Fibroblast of peridontal ligament (primary cell): ENCODE measurements around the gene GMDS.

Experiments
- DNase-seq: peaks from one replicate; pipeline ENCODE4 v3.0.0-alpha.2; 2010; ENCODE audit errors: extremely low read depth

The GMDS gene

GRCh38 chr6:1604158-1605003, 641.0 kb downstream of the GMDS start:
- DNase-seq, result peak; percentile 35

DNA sequence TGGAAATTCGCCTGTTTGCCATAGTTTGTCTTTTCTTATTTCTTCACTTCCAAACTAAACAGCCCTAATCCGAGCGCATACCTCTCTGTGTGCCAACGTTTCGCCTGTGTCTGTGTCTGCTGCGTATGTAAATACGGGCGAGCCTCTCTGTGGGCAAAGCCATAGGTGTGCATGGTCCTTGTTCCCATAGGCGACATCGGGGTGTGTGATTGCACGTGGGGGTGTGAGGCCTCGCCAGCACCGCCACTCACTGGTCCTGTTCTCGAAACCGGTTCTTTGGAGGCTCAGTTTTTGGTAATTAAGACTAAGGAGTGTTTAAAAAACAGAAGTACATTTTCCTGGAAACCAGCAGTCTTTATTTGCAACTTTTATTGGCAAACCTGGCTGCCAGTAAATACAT, 641.7 kb downstream of the GMDS start:
- no peak for DNase-seq

GRCh38 chr6:1602049-1602713, 643.2 kb downstream of the GMDS start:
- no peak for DNase-seq

DNA sequence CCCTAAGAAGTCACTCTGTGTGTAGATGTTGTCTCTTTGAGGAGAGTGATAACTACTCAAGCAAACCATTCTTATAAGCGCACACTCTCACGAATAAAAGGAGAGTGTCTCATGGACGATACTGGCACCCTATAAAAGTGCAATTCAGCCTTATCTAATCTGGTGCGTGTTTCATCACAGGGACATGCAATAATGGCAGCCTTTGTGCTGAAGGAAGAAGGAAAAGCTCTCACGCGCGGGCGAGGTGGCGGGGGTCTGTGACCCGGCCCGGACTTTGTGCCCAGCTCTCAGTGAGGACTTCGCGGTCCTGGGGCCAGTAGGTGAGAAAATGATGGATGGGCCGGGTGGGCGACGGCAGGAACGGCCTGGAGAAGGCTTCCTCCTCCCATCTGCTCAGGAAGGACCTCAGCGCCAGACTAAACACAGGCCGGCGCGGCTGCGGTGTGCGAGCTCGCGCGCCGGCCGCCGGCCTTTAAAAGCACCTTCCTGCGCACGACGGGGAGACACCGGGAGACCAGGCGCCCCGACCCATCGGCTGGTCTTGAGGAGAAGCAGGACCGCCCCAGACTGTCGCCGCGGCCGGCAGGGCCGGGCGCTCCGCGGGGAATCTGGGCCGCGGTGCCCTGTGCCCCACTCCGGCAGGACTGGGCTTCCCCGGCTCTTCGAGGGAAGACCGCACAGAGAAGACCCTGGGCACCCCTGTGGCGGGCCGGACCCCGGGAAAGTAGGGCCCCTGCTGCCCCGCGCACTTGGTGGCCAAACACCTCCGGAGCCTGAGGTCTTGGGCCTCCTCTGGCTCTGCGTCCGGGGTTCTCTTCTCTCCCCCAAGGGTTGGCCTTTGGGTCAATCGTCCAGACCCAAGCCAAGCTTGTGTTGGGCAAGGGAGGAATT, 644.0 kb downstream of the GMDS start:
- DNase-seq, result no peak

GRCh38 chr6:1600764-1601157, 644.6 kb downstream of the GMDS start:
- no peak for DNase-seq

DNA sequence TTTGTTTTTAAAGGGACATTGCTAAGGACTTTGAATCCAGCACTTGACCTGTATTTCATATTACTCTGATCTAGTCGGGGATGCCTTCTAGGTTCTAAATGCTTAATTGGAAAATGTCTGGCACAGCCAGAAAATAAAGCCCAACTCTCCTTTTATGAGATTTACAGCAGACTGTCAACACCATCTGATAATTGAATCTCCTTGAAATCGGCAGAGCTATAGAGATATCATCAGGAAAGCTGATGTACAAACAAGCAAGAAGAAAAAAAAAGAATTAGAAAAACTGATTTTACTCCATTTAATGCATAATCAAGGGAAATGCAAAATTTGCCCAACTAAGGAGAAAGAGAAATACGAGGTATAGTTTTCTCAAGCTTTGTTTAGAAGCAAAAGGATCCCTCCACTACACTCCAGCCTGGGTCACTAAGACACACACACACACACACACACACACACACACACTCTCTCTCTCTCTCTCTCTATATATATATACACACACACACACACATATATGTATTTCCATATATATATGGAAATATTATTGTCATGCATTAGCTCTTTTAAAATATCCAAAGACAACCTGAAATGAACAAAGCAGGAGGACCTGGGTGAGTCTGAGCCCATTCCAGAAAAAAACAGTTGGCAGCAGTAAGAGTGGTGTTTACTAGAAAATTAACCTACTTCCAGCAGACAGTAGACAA, 645.2 kb downstream of the GMDS start:
- no peak for DNase-seq

- no peak for DNase-seq
Observed at GRCh38 chr6:1599469-1599868, 645.9 kb downstream of the GMDS start.

- DNase-seq, result no peak
Observed at GRCh38 chr6:1598886-1599285, 646.5 kb downstream of the GMDS start.

- DNase-seq, result no peak
Observed at GRCh38 chr6:1598433-1598832, 647.0 kb downstream of the GMDS start.

- peak; percentile 83 for DNase-seq
Observed at GRCh38 chr6:1597924-1598323, 647.5 kb downstream of the GMDS start.

- no peak for DNase-seq
Observed at GRCh38 chr6:1597121-1597744, 648.2 kb downstream of the GMDS start.

- DNase-seq, result peak; percentile 52
Observed at GRCh38 chr6:1596088-1596852, 649.1 kb downstream of the GMDS start.

GRCh38 chr6:1595271-1596087, 649.9 kb downstream of the GMDS start:
- no peak for DNase-seq

DNA sequence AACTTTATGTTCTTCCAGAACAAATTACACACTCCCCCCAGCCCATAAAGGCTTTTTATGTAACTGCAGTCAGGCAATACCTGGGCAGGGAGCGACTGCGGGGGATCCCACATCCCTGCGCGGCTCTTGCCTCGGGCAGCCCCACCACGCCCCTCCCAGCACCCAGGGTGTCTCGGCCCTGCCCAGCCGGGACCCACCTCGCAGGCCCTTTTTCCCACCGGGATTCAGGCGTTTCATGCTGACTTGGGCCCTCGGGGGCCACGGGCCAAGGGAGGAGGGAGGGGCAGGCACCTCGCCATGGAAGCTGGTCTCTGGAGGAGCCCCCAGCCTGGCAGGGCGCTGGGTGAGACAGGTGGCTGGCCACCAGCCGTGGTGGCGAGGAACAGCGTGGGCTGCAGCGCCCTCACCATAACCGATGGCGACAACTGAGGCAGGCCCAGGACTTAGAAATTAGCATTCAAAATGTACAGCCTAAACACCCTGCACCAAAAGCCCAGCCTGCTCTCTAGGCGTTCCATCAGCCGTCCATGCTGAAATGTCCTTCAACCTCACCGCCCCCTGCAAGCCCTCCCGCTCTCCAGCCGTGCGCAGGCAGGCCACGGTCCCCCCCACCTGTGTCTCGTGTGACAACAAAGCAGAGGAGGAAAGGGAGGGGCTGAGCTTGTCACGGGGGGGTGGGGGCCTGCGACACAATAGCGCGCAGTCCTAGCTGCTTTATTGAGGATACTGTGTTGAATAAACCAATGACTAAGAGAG, 650.8 kb downstream of the GMDS start:
- DNase-seq, result no peak

DNA sequence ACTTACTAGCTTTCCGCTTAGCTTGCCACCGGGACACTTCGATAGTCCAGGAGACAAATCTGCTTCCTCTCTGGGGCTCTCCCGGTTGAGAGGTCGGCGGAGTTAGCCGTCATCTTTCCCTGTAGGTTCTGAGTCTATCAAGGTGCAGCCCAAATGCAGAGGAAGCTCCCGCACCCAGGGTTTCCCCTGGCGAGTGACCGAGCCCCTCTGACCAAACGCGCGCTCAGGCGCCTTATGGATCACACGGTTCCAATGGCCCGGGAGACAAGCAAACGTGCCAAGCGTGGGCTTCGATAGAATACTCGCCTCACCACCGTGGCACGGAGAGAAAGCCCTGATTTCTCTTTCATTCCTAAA, 651.5 kb downstream of the GMDS start:
- DNase-seq, result no peak

DNA sequence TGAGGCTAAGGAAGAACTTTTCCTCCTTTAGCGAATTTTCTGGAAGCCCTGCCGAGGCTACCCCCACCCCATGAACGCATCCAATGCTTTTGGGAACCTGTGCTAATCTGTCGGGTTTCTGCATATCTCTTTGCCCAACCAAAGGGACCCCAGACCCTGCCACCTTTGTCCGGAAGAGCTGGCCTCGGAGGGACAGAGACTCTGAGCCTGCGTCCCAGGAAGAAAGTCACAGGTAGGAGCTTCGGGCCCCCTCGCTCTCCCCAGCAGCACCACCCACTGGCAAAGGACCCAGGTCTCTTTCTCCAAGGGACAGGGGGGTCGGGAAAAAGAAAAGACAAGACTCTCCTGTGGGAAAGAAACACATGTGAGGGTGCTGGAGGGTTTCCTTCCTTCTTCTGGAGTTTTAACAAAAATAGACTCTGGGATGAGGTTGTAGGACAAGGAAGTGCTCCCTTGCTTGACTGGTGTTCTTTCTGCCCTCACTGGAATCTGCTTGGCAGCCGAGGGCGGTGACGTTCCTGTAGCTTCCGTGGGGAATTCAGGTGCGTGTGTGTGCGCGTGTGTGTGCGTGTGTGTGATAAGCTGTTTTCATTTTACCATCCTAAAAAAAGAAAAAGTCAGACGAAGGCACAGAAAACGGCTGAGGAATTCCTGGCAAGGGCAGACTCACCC, 652.0 kb downstream of the GMDS start:
- DNase-seq, result no peak

DNA sequence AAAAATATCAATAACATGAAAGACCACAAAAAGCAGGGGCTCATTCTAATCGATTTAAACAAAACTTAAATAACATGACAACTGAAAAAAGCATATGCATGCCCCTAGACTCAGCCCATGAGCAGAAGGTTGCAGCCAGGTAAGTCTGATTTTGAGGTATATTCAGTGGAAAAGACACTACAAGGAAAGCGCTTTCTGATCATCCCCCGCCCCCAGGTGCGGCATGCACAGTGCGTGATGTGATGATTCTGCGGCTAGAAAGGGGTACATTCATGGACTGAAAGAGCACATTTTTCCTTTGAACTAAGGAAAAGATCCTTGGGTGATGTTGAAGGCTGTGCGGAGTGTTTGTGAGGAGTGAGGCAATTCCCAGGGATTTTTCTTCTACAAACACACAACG, 652.6 kb downstream of the GMDS start:
- no peak for DNase-seq

DNA sequence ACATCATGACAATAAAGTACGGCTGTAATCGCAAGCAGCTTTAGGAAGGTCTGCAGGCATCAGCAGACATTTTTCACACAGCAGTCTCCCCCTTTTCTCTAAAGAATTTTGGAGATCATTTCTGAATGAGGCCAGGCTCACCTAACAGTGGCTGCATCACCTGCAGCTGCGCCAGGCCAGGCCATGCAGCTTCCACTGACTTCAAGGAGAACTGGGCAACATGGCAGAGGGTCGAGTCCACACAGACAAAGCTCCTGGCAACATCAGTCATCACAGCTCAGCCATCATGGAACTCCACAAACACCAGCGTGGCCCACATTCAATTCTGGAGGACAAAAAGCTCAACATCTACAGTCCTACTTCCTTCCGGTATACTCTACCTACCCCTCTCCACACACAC, 653.5 kb downstream of the GMDS start:
- DNase-seq, result no peak
